ENCODE data around the gene LY6G6F. TPM values are rescaled to one million over a fixed set of nuclear protein-coding genes. Genes with fewer than 3 reads are reported as not detected.
"Not testable (repeated sequence)": the region's sequence is repeated elsewhere in the genome, so short reads cannot be mapped to it uniquely, and the experiment has no call there.

Gene LY6G6F
- total RNA-seq, 2 donors from 2014 or later = not detected

GRCh38 chr6:31691564-31692108 lies 15.0 kb upstream of the LY6G6F start:
- ATAC-seq (no peak), DNase-seq (ENCODE audit: low spot score in 2 of 2) (no peak)
- no peaks in the 10 kb centered on the region for H3K9me3 Mint-ChIP-seq
- peaks cover 0 to 6% of the 10 kb centered on the region in 2 donors for H3K36me3 Mint-ChIP-seq
- no peak overlapping the region for H3K27ac Mint-ChIP-seq

GRCh38 chr6:31692353-31692752 lies 14.3 kb upstream of the LY6G6F start:
- H3K9me3 Mint-ChIP-seq = no peaks in the 10 kb centered on the region
- ATAC-seq = no peak
- DNase-seq (ENCODE audit: low spot score in 2 of 2) = no peak
- H3K27ac Mint-ChIP-seq = peak overlapping the region in 1 of 2 donors; percentile 67
- H3K36me3 Mint-ChIP-seq = peaks cover 0 to 6% of the 10 kb centered on the region in 2 donors

GRCh38 chr6:31692886-31693285 lies 13.8 kb upstream of the LY6G6F start:
- Mint-ChIP-seq H3K27ac (peak overlapping the region; percentile 56 to 67), H3K9me3 (no peaks in the 10 kb centered on the region), H3K36me3 (peaks cover 0 to 6% of the 10 kb centered on the region in 2 donors)
- DNase-seq (ENCODE audit: low spot score in 2 of 2) (no peak), ATAC-seq (no peak)

- DNase-seq (ENCODE audit: low spot score in 2 of 2) (no peak), ATAC-seq (no peak)
- Mint-ChIP-seq H3K36me3 (peaks cover 0 to 6% of the 10 kb centered on the region in 2 donors), H3K27ac (peak overlapping the region in 1 of 2 donors; percentile 56), H3K9me3 (no peaks in the 10 kb centered on the region)
Observed at GRCh38 chr6:31693535-31693934, 13.1 kb upstream of the LY6G6F start.

GRCh38 chr6:31697555-31697954 lies 9.1 kb upstream of the LY6G6F start:
- no peaks in the 10 kb centered on the region for H3K9me3 Mint-ChIP-seq
- DNase-seq (ENCODE audit: low spot score in 2 of 2) (no peak), ATAC-seq (peak in 1 of 2 donors; percentile 45)
- H3K36me3 Mint-ChIP-seq = peaks cover 6 to 11% of the 10 kb centered on the region in 2 donors
- H3K27ac Mint-ChIP-seq = peak overlapping the region; percentile 10 to 43

- DNase-seq (ENCODE audit: low spot score in 2 of 2) = no peak
- no peak overlapping the region for H3K27ac Mint-ChIP-seq
- ATAC-seq = no peak
- peaks cover 14% of the 10 kb centered on the region in 2 donors for H3K36me3 Mint-ChIP-seq
- H3K9me3 Mint-ChIP-seq = no peaks in the 10 kb centered on the region
Observed at GRCh38 chr6:31700740-31701401, 5.8 kb upstream of the LY6G6F start.

GRCh38 chr6:31701666-31702404 lies 4.8 kb upstream of the LY6G6F start:
- ATAC-seq = no peak
- DNase-seq (ENCODE audit: low spot score in 2 of 2) = no peak
- Mint-ChIP-seq H3K36me3 (peaks cover 14% of the 10 kb centered on the region in 2 donors), H3K9me3 (no peaks in the 10 kb centered on the region), H3K27ac (peak overlapping the region; percentile 94 to 98)

GRCh38 chr6:31702405-31702818 lies 4.3 kb upstream of the LY6G6F start:
- peak overlapping the region; percentile 94 to 98 for H3K27ac Mint-ChIP-seq
- DNase-seq (ENCODE audit: low spot score in 2 of 2) = peak in 1 of 2 donors; percentile 30
- no peaks in the 10 kb centered on the region for H3K9me3 Mint-ChIP-seq
- ATAC-seq = peak; percentile 28 to 52
- peaks cover 14% of the 10 kb centered on the region in 2 donors for H3K36me3 Mint-ChIP-seq

- H3K27ac Mint-ChIP-seq = peak within 1 kb of the TSS; percentile 94 to 98
- peak; percentile 94 to 96 for DNase-seq (ENCODE audit: low spot score in 2 of 2)
- no peaks in the 10 kb centered on the region for H3K9me3 Mint-ChIP-seq
- ATAC-seq = peak; percentile 96 to 97
- peaks cover 14% of the 10 kb centered on the region in 2 donors for H3K36me3 Mint-ChIP-seq
Observed at GRCh38 chr6:31702819-31703716, 3.6 kb upstream of the LY6G6F start, which contains the start of gene ABHD16A. Gene ABHD16A (minus strand): TSS chr6:31703324. CDS start chr6:31703281, 43 bp downstream.

GRCh38 chr6:31705931-31706330 lies 735 bp upstream of the LY6G6F start:
- Mint-ChIP-seq H3K9me3 (no peaks in the 10 kb centered on the region), H3K27ac (no peak overlapping the region), H3K36me3 (peaks cover 14% of the 10 kb centered on the region in 2 donors)
- DNase-seq (ENCODE audit: low spot score in 2 of 2) (no peak), ATAC-seq (no peak)

GRCh38 chr6:31707701-31708100 lies 1.0 kb downstream of the LY6G6F start:
- Mint-ChIP-seq H3K27ac (peak overlapping the region in 1 of 2 donors; percentile 22), H3K36me3 (peaks cover 6% of the 10 kb centered on the region in 2 donors), H3K9me3 (no peaks in the 10 kb centered on the region)
- ATAC-seq (no peak), DNase-seq (ENCODE audit: low spot score in 2 of 2) (no peak)

- ATAC-seq (no peak), DNase-seq (ENCODE audit: low spot score in 2 of 2) (no peak)
- H3K9me3 Mint-ChIP-seq = no peaks in the 10 kb centered on the region
- peaks cover 3 to 4% of the 10 kb centered on the region in 2 donors for H3K36me3 Mint-ChIP-seq
- H3K27ac Mint-ChIP-seq = no peak overlapping the region
Observed at GRCh38 chr6:31708224-31708623, 1.6 kb downstream of the LY6G6F start.

GRCh38 chr6:31709157-31709556 lies 2.5 kb downstream of the LY6G6F start:
- not testable (repeated sequence) for H3K27ac Mint-ChIP-seq; H3K36me3 Mint-ChIP-seq; H3K9me3 Mint-ChIP-seq; ATAC-seq; DNase-seq (ENCODE audit: low spot score in 2 of 2)

GRCh38 chr6:31710523-31711219 lies 4.0 kb downstream of the LY6G6F start:
- ATAC-seq (no peak), DNase-seq (ENCODE audit: low spot score in 2 of 2) (no peak)
- H3K36me3 Mint-ChIP-seq = no peaks in the 10 kb centered on the region
- peak overlapping the region in 1 of 2 donors; percentile 19 for H3K27ac Mint-ChIP-seq
- H3K9me3 Mint-ChIP-seq = no peaks in the 10 kb centered on the region

- DNase-seq (ENCODE audit: low spot score in 2 of 2) = no peak
- peak overlapping the region; percentile 19 to 80 for H3K27ac Mint-ChIP-seq
- H3K36me3 Mint-ChIP-seq = no peaks in the 10 kb centered on the region
- no peaks in the 10 kb centered on the region for H3K9me3 Mint-ChIP-seq
- peak in 1 of 2 donors; percentile 9 for ATAC-seq
Observed at GRCh38 chr6:31711233-31711632, 4.6 kb downstream of the LY6G6F start.

- no peak overlapping the region for H3K27ac Mint-ChIP-seq
- no peaks in the 10 kb centered on the region for H3K9me3 Mint-ChIP-seq
- peak in 1 of 2 donors; percentile 45 for ATAC-seq
- DNase-seq (ENCODE audit: low spot score in 2 of 2) = no peak
- H3K36me3 Mint-ChIP-seq = no peaks in the 10 kb centered on the region
Observed at GRCh38 chr6:31712296-31712695, 5.6 kb downstream of the LY6G6F start.
